Gastroesophageal sphincter (tissue), 4 donors: ENCODE data around the gene KIF27. TPM values are rescaled to one million over a fixed set of nuclear protein-coding genes. Genes with fewer than 3 reads are reported as not detected.
"Not testable (repeated sequence)": the region's sequence is repeated elsewhere in the genome, so short reads cannot be mapped to it uniquely, and the experiment has no call there.

Source experiments
- ATAC-seq: fragments of 150-250 bp; one replicate; pipeline ENCODE4 v1.9.1; 2016; ENCODE audit warnings: mild to moderate bottlenecking, moderate library complexity
- H3K27ac ChIP-seq, 4 donors: fragments of 200-600 bp; sonication (generic) in 3 of 4; 1 replicate in 3 of 4; 2 replicates in 1 of 4; pipeline ENCODE4 v1.5.1; 2016 to 2019
- H3K27me3 ChIP-seq: fragments of 200-600 bp; sonication (generic); one replicate; pipeline ENCODE4 v1.5.1; 2019
- H3K36me3 ChIP-seq, 2 donors: fragments of 200-600 bp; sonication (generic); one replicate each; pipeline ENCODE4 v1.5.1; 2019; ENCODE audit warnings: control low read depth in 1 of 2
- H3K4me1 ChIP-seq, 3 donors: fragments of 200-600 bp; sonication (generic); 1 replicate in 2 of 3; 2 replicates in 1 of 3; pipeline ENCODE4 v1.5.1; 2016 to 2019; ENCODE audit warnings: control low read depth in 2 of 3
- H3K4me3 ChIP-seq, 2 donors: fragments of 200-600 bp; sonication (generic); one replicate each; pipeline ENCODE4 v1.5.1; 2019; ENCODE audit warnings: mild to moderate bottlenecking in 1 of 2, moderate library complexity in 1 of 2
- H3K9me3 ChIP-seq, 3 donors: fragments of 200-600 bp; sonication (generic); one replicate each; pipeline ENCODE4 v1.5.1; 2017 to 2019; ENCODE audit warnings: control low read depth in 2 of 3
- POLR2A ChIP-seq, 2 donors: fragments of 450-650 bp; IDR thresholded peaks; one replicate each; pipeline ENCODE4 v1.6.1; 2017; ENCODE audit warnings: antibody characterized with exemption in 2 of 2, mild to moderate bottlenecking in 2 of 2, moderate library complexity in 1 of 2
- WGBS, 2 donors: methylation state at CpG; one replicate each; pipeline ENCODE4 v1.1.5; 2018; ENCODE audit warnings: low coverage in 1 of 2; 5-methylcytosine and 5-hydroxymethylcytosine counted together
- total RNA-seq, 4 donors: library from RNA; depleted of rRNA; stranded (reverse); fragments of >200 nt; gene quantifications; one replicate each; pipeline ENCODE4 v1.1.0, GENCODE V29; 2016
- TF ChIP-seq, protein P1 (sequence below), 4 experiments: fragments of 200-600 bp in 2 of 4; fragments of 450-650 bp in 2 of 4; sonication (generic) in 1 of 4; IDR thresholded peaks; one replicate each; pipeline ENCODE4 v1.5.1; 2017 to 2019; ENCODE audit warnings: antibody characterized with exemption in 4 of 4, mild to moderate bottlenecking in 2 of 4, moderate library complexity in 2 of 4

The KIF27 gene
- total RNA-seq, 4 donors from 2014 or later = 3.9 to 6.9 (median 5.6) TPM

DNA sequence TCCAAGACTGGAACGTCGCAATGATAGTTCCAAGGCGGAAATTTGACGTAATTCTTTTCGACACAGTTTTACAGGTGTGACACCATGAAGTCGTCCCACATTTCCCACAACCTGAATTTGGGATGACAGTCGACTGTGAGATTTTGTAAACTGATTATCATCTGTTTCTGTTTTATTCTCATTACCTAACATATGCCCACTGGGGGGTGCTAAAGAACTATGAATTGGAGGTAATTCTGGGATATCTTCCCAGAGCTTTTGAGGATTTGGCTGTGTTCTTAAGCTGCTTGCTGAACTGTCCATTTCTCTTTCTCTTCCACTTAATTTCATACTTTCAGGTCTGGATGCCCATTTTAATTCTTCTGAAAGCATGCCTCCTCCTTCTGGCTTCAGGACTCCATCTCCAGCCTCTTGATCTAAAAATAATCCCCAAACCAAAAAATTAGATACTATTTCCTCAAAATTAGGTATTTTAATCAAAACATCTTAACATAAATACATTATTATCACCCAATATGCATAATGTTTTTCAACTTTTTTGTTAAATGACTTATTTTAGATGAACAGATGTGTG is 84.1 kb downstream of the KIF27 start:
- H3K27ac ChIP-seq, H3K4me1 ChIP-seq, H3K4me3 ChIP-seq, H3K27me3 ChIP-seq, H3K36me3 ChIP-seq, H3K9me3 ChIP-seq: not testable (repeated sequence)
- WGBS, 2 donors = 51 to 60% methylated on average over 2 to 7 of the region's 7 CpGs
- TF ChIP-seq, protein P1, sequence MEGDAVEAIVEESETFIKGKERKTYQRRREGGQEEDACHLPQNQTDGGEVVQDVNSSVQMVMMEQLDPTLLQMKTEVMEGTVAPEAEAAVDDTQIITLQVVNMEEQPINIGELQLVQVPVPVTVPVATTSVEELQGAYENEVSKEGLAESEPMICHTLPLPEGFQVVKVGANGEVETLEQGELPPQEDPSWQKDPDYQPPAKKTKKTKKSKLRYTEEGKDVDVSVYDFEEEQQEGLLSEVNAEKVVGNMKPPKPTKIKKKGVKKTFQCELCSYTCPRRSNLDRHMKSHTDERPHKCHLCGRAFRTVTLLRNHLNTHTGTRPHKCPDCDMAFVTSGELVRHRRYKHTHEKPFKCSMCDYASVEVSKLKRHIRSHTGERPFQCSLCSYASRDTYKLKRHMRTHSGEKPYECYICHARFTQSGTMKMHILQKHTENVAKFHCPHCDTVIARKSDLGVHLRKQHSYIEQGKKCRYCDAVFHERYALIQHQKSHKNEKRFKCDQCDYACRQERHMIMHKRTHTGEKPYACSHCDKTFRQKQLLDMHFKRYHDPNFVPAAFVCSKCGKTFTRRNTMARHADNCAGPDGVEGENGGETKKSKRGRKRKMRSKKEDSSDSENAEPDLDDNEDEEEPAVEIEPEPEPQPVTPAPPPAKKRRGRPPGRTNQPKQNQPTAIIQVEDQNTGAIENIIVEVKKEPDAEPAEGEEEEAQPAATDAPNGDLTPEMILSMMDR (IDR thresholded peaks at IDR 0.05) = peak in 1 of 4 experiments; percentile 25
- ATAC-seq = peak; percentile 63

DNA sequence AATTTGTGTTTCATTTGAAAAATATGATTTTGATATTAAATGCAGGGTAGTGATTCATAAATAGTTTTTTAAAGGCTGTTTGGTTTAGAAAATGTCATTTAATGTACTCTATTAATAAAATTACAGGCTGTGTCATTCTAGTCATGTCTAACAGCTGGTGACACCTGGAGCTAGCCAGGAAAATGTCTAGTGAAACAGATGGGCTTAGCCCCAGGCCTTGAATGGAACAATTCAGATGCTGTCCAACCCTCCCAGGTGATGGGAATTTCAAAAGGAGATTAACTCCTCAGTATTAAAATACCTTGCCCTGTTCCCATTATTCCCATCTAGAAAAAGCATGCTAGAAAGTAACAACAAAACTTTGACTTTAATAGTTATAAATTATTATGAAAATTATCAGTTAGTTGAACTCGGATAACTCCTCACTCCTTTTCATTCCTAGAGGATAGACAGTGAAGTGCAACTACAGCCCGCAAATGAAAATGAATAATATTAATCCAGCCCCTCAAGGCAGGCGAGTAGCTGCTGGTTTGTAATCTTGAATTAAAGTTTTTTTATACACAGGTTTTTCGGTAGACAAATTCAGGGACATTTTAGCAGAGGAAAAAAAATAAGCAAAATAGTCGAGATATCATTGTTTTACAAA is 90.7 kb downstream of the KIF27 start:
- not testable (repeated sequence) for H3K27ac ChIP-seq, H3K36me3 ChIP-seq, H3K9me3 ChIP-seq, H3K4me1 ChIP-seq, H3K27me3 ChIP-seq, H3K4me3 ChIP-seq, ATAC-seq
- WGBS, 2 donors = 50 to 61% methylated on average over 4 to 5 of the region's 5 CpGs

DNA sequence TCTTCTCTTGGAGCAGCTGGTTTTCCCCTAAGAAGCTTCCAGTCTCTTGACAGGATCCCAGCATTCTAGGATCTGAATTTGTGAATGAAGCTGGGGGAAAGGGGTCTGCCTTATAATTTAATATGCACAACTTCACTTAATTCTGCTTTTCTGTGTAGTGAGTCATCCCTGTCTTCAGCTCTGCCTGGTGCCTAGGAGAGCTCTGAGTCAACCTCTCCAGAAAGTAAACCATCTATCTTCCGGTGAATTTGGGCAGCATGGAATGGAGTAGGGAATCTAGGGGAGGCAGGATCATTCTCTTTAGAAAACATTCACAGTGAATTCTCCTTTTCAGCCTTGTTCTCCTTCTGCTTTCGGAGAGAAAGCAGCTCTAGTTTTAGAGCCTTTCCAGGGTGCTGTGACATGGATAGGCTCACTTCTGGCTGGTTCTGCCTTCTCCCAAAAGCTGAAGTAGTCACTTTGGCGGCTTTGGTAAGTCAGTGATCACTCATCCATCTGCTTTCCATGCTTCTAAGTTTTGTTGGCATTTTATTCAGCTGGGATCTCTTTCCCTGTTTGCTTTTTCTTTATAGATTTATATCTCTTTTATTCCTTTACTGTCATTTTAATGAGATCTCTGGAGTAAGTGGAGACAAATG is 96.1 kb downstream of the KIF27 start:
- H3K27ac ChIP-seq, H3K9me3 ChIP-seq, H3K4me3 ChIP-seq, H3K27me3 ChIP-seq, H3K36me3 ChIP-seq, H3K4me1 ChIP-seq, ATAC-seq: not testable (repeated sequence)
- 73 to 78% methylated on average over 3 of the region's 3 CpGs for WGBS, 2 donors

DNA sequence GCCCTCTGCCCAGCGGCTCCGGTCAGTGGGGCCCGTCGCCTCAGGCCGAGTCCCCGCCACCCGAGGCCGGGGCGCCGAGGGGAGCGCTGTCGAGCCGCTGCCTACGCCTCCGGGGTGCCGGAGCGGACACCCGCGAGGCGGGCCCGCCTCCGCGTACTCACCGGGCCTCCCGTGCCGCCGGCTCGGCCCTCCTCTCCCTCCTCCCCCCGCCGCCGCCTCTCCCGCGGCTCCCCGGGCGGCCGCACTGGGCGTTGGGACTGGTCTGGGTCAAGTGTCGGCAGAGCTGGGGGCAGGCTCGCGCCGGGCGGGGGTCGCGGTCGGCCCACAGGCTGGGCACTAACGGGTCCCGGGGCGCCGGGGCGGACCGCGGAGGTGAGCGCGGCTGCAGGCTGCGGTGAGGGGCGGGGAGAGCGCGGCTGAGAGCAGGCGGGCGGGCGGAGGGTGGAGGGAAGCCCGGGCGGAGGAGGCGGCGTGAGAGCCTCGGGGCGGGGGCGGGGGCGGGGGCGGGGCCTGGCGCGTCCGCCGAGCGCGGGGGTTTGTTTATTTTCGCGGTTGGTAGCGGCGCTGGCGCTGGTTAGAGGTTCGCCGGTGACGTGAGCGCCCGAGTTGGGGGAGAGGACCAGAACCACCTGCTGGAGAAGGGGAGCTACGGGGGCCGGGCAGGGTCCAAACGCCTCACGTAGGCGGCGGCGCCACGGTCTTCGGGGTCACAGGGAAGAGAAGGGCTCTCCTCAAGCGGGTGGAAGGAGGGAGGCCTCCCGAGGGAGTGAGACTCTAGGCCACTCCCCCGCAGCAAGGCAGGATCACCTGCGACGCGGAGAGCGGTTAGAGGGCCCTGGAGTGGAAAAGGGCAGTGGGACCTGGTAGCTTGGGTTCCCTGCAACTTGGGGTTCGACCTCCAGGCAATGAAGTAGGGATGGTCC is 103.6 kb downstream of the KIF27 start, which contains the start of gene GKAP1:
Gene GKAP1 (minus strand): TSS at position 414 of the 923 bp plus-strand sequence. CDS start 11,252 bp downstream, outside the sequence.
- TF ChIP-seq, protein P1 (IDR thresholded peaks at IDR 0.05) = peak in 2 of 4 experiments; percentile 35 to 40
- TF ChIP-seq POLR2A (IDR thresholded peaks at IDR 0.05) = peak in 1 of 2 donors; percentile 14
- no CpG with 5 or more reads among the region's 103 CpGs for WGBS, 2 donors
- H3K27me3 ChIP-seq, H3K36me3 ChIP-seq, H3K9me3 ChIP-seq: not testable (repeated sequence)
- peaks cover 0 to 22% (median 0%) of the 10 kb centered on the region in 3 donors for H3K4me1 ChIP-seq
- ATAC-seq = peak; percentile 94
- peak within 1 kb of the TSS; percentile 91 to 92 for H3K4me3 ChIP-seq
- H3K27ac ChIP-seq = peak within 1 kb of the TSS; percentile 87 to 96 (median 92)

DNA sequence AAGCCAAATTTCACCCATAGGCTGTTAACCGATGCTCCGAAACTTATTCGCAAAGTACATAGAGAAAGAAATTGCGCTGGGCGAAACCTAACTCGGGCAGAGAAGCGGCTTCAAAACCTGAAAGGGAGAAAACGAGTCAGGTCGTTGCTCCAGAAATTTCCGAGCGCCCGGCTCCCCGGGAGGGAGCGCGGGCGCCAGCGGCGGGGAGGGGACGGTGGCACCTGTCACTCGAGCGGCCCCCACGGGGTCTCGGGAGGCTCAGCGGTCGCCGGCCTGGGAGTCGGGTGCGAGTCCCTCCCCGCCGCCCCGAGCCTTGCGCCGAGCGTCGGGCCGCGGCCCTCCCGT is 104.2 kb downstream of the KIF27 start:
- H3K9me3 ChIP-seq, H3K27me3 ChIP-seq, ATAC-seq, H3K36me3 ChIP-seq: not testable (repeated sequence)
- peak overlapping the region; percentile 87 to 96 (median 92) for H3K27ac ChIP-seq
- H3K4me3 ChIP-seq = peak overlapping the region; percentile 91 to 92
- WGBS, 2 donors = 0% methylated on average over 12 to 19 of the region's 38 CpGs
- peaks cover 0 to 22% (median 0%) of the 10 kb centered on the region in 3 donors for H3K4me1 ChIP-seq

DNA sequence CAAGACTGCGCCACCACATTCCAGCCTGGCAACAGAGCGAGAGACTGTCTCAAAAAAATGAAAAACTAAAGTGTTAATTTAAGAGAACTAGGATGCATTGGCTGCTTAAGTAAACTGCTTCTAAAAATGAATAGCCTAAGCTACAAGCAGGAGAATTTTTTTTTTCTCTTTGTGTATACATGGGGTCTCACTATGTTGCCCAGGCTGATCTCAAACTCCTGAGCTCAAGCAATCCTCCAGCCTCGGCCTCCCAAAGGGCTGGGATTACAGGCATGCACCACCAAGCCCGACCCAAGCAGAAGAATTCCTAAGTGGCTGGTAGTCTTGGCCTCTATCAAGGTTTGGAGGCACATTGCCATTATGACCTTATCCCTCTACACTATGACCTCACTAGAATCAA is 106.1 kb downstream of the KIF27 start:
- 96 to 100% methylated on average over 1 to 3 of the region's 4 CpGs for WGBS, 2 donors
- H3K4me3 ChIP-seq, H3K27me3 ChIP-seq, ATAC-seq, H3K27ac ChIP-seq, H3K9me3 ChIP-seq, H3K36me3 ChIP-seq: not testable (repeated sequence)
- H3K4me1 ChIP-seq = peaks cover 0 to 22% (median 0%) of the 10 kb centered on the region in 3 donors

DNA sequence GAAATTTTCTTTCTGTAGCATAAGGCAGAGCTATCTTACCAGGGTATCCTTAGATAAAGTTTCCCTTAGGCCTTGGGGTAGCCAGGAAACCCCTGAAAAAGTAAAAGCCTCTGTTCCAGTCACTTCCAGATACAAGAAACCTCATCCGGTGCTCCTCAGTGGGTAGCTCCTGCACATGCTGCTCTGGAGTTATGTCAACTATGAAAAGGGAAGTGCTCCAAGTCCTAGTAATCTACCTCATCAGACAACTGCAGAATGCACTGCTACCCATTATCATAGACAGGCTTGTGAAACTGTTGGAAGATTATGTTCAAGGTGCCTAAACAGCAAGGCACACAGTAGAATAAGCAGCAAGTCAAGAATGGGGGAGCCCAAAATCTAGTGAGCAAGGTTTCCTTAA is 112.0 kb downstream of the KIF27 start:
- H3K4me3 ChIP-seq, H3K27me3 ChIP-seq, H3K9me3 ChIP-seq, ATAC-seq, H3K27ac ChIP-seq, H3K4me1 ChIP-seq: not testable (repeated sequence)
- H3K36me3 ChIP-seq = peaks cover 0 to 14% of the 10 kb centered on the region in 2 donors
- 50% methylated on average over 1 of the region's 1 CpG; no CpG with 5 or more reads in 1 of the 2 donors for WGBS, 2 donors

DNA sequence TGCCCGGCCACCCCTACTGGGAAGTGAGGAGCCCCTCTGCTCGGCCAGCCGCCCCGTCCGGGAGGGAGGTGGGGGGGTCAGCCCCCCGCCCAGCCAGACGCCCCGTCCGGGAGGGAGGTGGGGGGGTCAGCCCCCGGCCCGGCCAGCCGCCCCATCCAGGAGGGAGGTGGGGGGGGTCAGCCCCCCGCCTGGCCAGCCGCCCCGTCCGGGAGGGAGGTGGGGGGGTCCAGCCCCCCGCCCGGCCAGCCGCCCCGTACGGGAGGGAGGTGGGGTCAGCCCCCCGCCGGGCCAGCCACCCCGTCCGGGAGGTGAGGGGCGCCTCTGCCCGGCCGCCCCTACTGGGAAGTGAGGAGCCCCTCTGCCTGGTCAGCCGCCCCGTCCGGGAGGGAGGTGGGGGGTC is 116.8 kb downstream of the KIF27 start:
- H3K36me3 ChIP-seq = peaks cover 0 to 13% of the 10 kb centered on the region in 2 donors
- not testable (repeated sequence) for H3K9me3 ChIP-seq, H3K27ac ChIP-seq, H3K27me3 ChIP-seq, H3K4me1 ChIP-seq, ATAC-seq, H3K4me3 ChIP-seq
- no CpG with 5 or more reads among the region's 31 CpGs for WGBS, 2 donors

DNA sequence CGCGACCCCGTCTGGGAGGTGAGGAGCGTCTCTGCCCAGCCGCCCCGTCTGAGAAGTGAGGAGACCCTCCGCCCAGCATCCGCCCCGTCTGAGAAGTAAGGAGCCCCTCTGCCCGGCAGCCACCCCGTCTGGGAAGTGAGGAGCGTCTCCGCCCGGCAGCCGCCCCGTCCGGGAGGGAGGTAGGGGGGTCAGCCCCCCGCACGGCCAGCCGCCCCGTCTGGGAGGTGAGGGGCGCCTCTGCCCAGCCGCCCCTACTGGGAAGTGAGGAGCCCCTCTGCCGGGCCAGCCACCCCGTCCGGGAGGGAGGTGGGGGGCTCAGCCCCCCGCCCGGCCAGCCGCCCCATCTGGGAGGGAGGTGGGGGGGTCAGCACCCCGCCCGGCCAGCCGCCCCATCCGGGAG is 117.3 kb downstream of the KIF27 start:
- not testable (repeated sequence) for H3K4me3 ChIP-seq, H3K27ac ChIP-seq, H3K27me3 ChIP-seq, H3K9me3 ChIP-seq, H3K4me1 ChIP-seq, ATAC-seq
- peaks cover 0 to 15% of the 10 kb centered on the region in 2 donors for H3K36me3 ChIP-seq
- WGBS, 2 donors = no CpG with 5 or more reads among the region's 33 CpGs
